GM12865 (cell line): ENCODE results near the gene ZHX3.
A peak's percentile ranks its signal among the peaks of the same experiment; 100 is the strongest.

Source experiments
- DNase-seq: peaks from one replicate; pipeline ENCODE4 v3.0.0; 2010; ENCODE audit warnings: low read depth
- H3K4me3 ChIP-seq: 2 replicates; pipeline ENCODE4 v1.5.1; 2011; ENCODE audit warnings: mild to moderate bottlenecking, low read depth, low read length, control low read depth
- CTCF ChIP-seq: IDR thresholded peaks from 2 replicates; pipeline ENCODE4 v1.5.1; 2011; ENCODE audit warnings: low read length, control low read depth, low read depth, inconsistent platforms; ENCODE audit not compliant: insufficient read depth; ENCODE audit errors: missing control alignments

Gene ZHX3

GRCh38 chr20:41329435-41330342 lies 12.2 kb upstream of the ZHX3 start:
- TF ChIP-seq CTCF, result no peak
- H3K4me3 ChIP-seq, result no peak overlapping the region
- peak; percentile 60 for DNase-seq

GRCh38 chr20:41327178-41327577 lies 9.6 kb upstream of the ZHX3 start:
- no peak for TF ChIP-seq CTCF
- H3K4me3 ChIP-seq, result no peak overlapping the region
- DNase-seq, result no peak

GRCh38 chr20:41320976-41321375 lies 3.4 kb upstream of the ZHX3 start:
- no peak overlapping the region for H3K4me3 ChIP-seq
- TF ChIP-seq CTCF, result no peak
- no peak for DNase-seq

- TF ChIP-seq CTCF, result no peak
- DNase-seq, result no peak
- no peak overlapping the region for H3K4me3 ChIP-seq
Observed at GRCh38 chr20:41320441-41320840, 2.9 kb upstream of the ZHX3 start.

- TF ChIP-seq CTCF, result no peak
- H3K4me3 ChIP-seq, result peak overlapping the region; percentile 51
- no peak for DNase-seq
Observed at GRCh38 chr20:41318271-41318649, 729 bp upstream of the ZHX3 start.

GRCh38 chr20:41316602-41317545 lies 657 bp downstream of the ZHX3 start:
- peak; percentile 69 for DNase-seq
- H3K4me3 ChIP-seq, result peak overlapping the region; percentile 77
- no peak for TF ChIP-seq CTCF
